Gastroesophageal sphincter (tissue), 3 donors: ENCODE results near the gene GPRASP3.

Experiments used
- CTCF ChIP-seq, 4 experiments: fragments of 200-600 bp in 2 of 4; fragments of 450-650 bp in 2 of 4; sonication (generic) in 1 of 4; IDR thresholded peaks; one replicate each; pipeline ENCODE4 v1.5.1; 2017 to 2019; ENCODE audit warnings: antibody characterized with exemption in 4 of 4, mild to moderate bottlenecking in 2 of 4, moderate library complexity in 2 of 4
- POLR2AphosphoS5 ChIP-seq: sonication (generic); formaldehyde crosslinking; IDR thresholded peaks from one replicate; pipeline ENCODE4 v1.6.1; 2017; ENCODE audit warnings: antibody characterized with exemption

- TF ChIP-seq CTCF (IDR thresholded peaks at IDR 0.05) = no peak
- no peak for TF ChIP-seq POLR2AphosphoS5
Observed at GRCh38 chrX:102765217-102765616, 44.7 kb downstream of the GPRASP3 start.
